Measurements from ENCODE around the gene YIF1B.

Gene YIF1B

GRCh38 chr19:38333245-38333644, 17.5 kb upstream of the YIF1B start:
- no peak for ATAC-seq

GRCh38 chr19:38331728-38332127, 16.0 kb upstream of the YIF1B start:
- no peak for ATAC-seq

GRCh38 chr19:38329651-38330050, 13.9 kb upstream of the YIF1B start:
- ATAC-seq = no peak

- no peak for ATAC-seq
Measured at GRCh38 chr19:38326591-38326990, 10.8 kb upstream of the YIF1B start.

- no peak for ATAC-seq
Measured at GRCh38 chr19:38324431-38324830, 8.7 kb upstream of the YIF1B start.

GRCh38 chr19:38323291-38323690, 7.5 kb upstream of the YIF1B start:
- no peak for ATAC-seq

- ATAC-seq = no peak
Measured at GRCh38 chr19:38321646-38322196, 6.0 kb upstream of the YIF1B start.

- ATAC-seq = no peak
Measured at GRCh38 chr19:38320969-38321339, 5.2 kb upstream of the YIF1B start.

- peak; percentile 3 for ATAC-seq
Measured at GRCh38 chr19:38319421-38320258, 3.9 kb upstream of the YIF1B start, which contains the start of gene KCNK6. KCNK6 (plus strand) TSS chr19:38319845; CDS start chr19:38319951, 106 bp downstream.

- no peak for ATAC-seq
Measured at GRCh38 chr19:38318660-38319059, 2.9 kb upstream of the YIF1B start.

- ATAC-seq = no peak
Measured at GRCh38 chr19:38317104-38317612, 1.4 kb upstream of the YIF1B start.

GRCh38 chr19:38316477-38317067, 825 bp upstream of the YIF1B start:
- ATAC-seq = no peak

GRCh38 chr19:38310986-38311385, 4.8 kb downstream of the YIF1B start:
- ATAC-seq = no peak

GRCh38 chr19:38310279-38310670, 5.5 kb downstream of the YIF1B start:
- ATAC-seq = no peak

- ATAC-seq = no peak
Measured at GRCh38 chr19:38309615-38310278, 6.0 kb downstream of the YIF1B start.

GRCh38 chr19:38308926-38309614, 6.7 kb downstream of the YIF1B start:
- no peak for ATAC-seq

- no peak for ATAC-seq
Measured at GRCh38 chr19:38308006-38308766, 7.6 kb downstream of the YIF1B start.

GRCh38 chr19:38307597-38307996, 8.2 kb downstream of the YIF1B start:
- ATAC-seq = no peak

GRCh38 chr19:38307076-38307475, 8.7 kb downstream of the YIF1B start:
- ATAC-seq = no peak

GRCh38 chr19:38306236-38306635, 9.5 kb downstream of the YIF1B start:
- ATAC-seq = no peak

GRCh38 chr19:38304866-38305429, 10.8 kb downstream of the YIF1B start:
- no peak for ATAC-seq
